ENCODE results near the gene SLC25A30.
A peak's percentile ranks its signal among the peaks of the same experiment; 100 is the strongest.
"Not testable (repeated sequence)": the region's sequence is repeated elsewhere in the genome, so short reads cannot be mapped to it uniquely, and the experiment has no call there.

The SLC25A30 gene

GRCh38 chr13:45432737-45433380 is 14.7 kb upstream of the SLC25A30 start:
- DNase-seq (ENCODE audit: low spot score) = no peak

- peak; percentile 24 for DNase-seq (ENCODE audit: low spot score)
Observed at GRCh38 chr13:45426056-45426841, 8.1 kb upstream of the SLC25A30 start.

- no peak for DNase-seq (ENCODE audit: low spot score)
Observed at GRCh38 chr13:45422731-45423292, 4.6 kb upstream of the SLC25A30 start.

- no peak for DNase-seq (ENCODE audit: low spot score)
Observed at GRCh38 chr13:45419945-45420344, 1.8 kb upstream of the SLC25A30 start.

GRCh38 chr13:45419389-45419788 is 1.2 kb upstream of the SLC25A30 start:
- DNase-seq (ENCODE audit: low spot score) = not testable (repeated sequence)

- DNase-seq (ENCODE audit: low spot score) = peak; percentile 45
Observed at GRCh38 chr13:45416516-45417128, 1.6 kb downstream of the SLC25A30 start.

- no peak for DNase-seq (ENCODE audit: low spot score)
Observed at GRCh38 chr13:45415112-45415511, 3.1 kb downstream of the SLC25A30 start.

- no peak for DNase-seq (ENCODE audit: low spot score)
Observed at GRCh38 chr13:45413826-45414307, 4.3 kb downstream of the SLC25A30 start.

- DNase-seq (ENCODE audit: low spot score) = no peak
Observed at GRCh38 chr13:45412274-45413049, 5.7 kb downstream of the SLC25A30 start.

- DNase-seq (ENCODE audit: low spot score) = no peak
Observed at GRCh38 chr13:45411631-45412030, 6.5 kb downstream of the SLC25A30 start.

GRCh38 chr13:45411221-45411620 is 7.0 kb downstream of the SLC25A30 start:
- DNase-seq (ENCODE audit: low spot score) = no peak

- no peak for DNase-seq (ENCODE audit: low spot score)
Observed at GRCh38 chr13:45410466-45410865, 7.7 kb downstream of the SLC25A30 start.

- DNase-seq (ENCODE audit: low spot score) = no peak
Observed at GRCh38 chr13:45410001-45410400, 8.2 kb downstream of the SLC25A30 start.

- no peak for DNase-seq (ENCODE audit: low spot score)
Observed at GRCh38 chr13:45406421-45406820, 11.8 kb downstream of the SLC25A30 start.

GRCh38 chr13:45403081-45403480 is 15.1 kb downstream of the SLC25A30 start:
- DNase-seq (ENCODE audit: low spot score) = no peak

GRCh38 chr13:45402641-45403040 is 15.5 kb downstream of the SLC25A30 start:
- no peak for DNase-seq (ENCODE audit: low spot score)

- DNase-seq (ENCODE audit: low spot score) = no peak
Observed at GRCh38 chr13:45401314-45401713, 16.9 kb downstream of the SLC25A30 start.

- no peak for DNase-seq (ENCODE audit: low spot score)
Observed at GRCh38 chr13:45398877-45399276, 19.3 kb downstream of the SLC25A30 start.

GRCh38 chr13:45396533-45397095 is 21.6 kb downstream of the SLC25A30 start:
- DNase-seq (ENCODE audit: low spot score) = no peak

GRCh38 chr13:45393941-45394570 is 24.1 kb downstream of the SLC25A30 start:
- peak; percentile 48 for DNase-seq (ENCODE audit: low spot score)

- no peak for DNase-seq (ENCODE audit: low spot score)
Observed at GRCh38 chr13:45392811-45393210, 25.4 kb downstream of the SLC25A30 start.

Measured in NAMALWA (cell line).